ENCODE data around the gene UST. TPM values are rescaled to one million over a fixed set of nuclear protein-coding genes. Genes with fewer than 3 reads are reported as not detected.

The UST gene
- total and polyA plus RNA-seq, 9 of the 15 experiments (the other 6 are each of a cell fraction or from before 2014, with no cell fraction given) = 0.04 to 0.10 TPM; not detected in 7

DNA sequence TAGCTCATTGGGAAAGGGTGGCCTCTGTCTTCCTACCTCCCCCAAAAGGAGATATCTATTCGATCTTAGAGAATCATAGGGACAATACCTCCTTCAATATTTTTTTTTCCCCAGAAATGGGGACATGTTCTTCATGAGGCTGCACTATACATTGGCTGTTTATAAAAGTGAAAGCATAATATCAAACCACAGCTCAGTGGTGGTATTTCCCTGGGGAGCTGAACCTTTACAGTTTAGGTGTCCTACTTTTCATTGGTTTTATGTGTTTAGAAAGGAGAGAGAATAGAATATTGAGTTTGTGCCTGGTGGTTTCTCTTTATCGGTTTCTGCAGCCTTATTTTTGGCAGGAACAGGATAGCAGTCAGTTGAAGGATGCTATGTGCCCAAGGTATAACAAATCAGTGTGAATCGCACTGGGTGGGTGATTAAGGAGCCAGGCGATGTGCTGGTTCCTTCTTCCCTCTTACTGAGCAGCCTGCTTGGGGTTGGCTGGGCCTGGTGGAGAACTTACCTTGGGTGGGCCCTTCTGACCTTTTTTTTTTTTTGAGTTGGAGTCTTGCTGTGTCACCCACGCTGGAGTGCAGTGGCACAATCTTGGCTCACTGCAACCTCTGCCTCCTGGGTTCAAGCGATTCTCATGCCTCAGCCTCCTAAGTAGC lies 25.2 kb downstream of the UST start:
- Histone ChIP-seq H2AFZ (ENCODE audit: low read depth, low read length) (no peak overlapping the region), H4K20me1 (replicated peaks; ENCODE audit: control insufficient read depth, insufficient read depth, low read length) (no peaks in the 10 kb centered on the region), H3K36me3 (ENCODE audit: control insufficient read depth, insufficient read depth, low read length) (no peaks in the 10 kb centered on the region), H3K4me3 (no peak overlapping the region), H3K9ac (ENCODE audit: insufficient read depth in 1 of 2, low read depth in 2 of 2, low read length in 2 of 2) (no peak overlapping the region), H3K79me2 (ENCODE audit: control insufficient read depth, insufficient read depth, low read length) (no peaks in the 10 kb centered on the region), H3K27ac (ENCODE audit: extremely low read depth, low read depth, low read length) (no peak overlapping the region), H3K9me3 (replicated peaks; ENCODE audit: control insufficient read depth, insufficient read depth, low read depth, low read length) (no peaks in the 10 kb centered on the region), H3K27me3 (ENCODE audit: control insufficient read depth in 2 of 2, insufficient read depth in 2 of 2, low read length in 2 of 2) (peaks cover 11 to 23% of the 10 kb centered on the region in 2 experiments; a peak in 4 of 5 replicates), H3K4me2 (ENCODE audit: insufficient read depth, low read length) (no peak overlapping the region), H3K4me1 (replicated peaks in 1 of 2; ENCODE audit: control insufficient read depth in 2 of 2, insufficient read depth in 2 of 2, low read length in 2 of 2) (no peaks in the 10 kb centered on the region), H3K9me1 (ENCODE audit: control insufficient read depth, insufficient read depth, low read length) (no peaks in the 10 kb centered on the region)
- WGBS (ENCODE audit: insufficient coverage, low coverage, missing lambda C conversion rate) = 0% methylated on average over 6 of the region's 6 CpGs
- in situ Hi-C loops (cut with MboI) = no loop called here
- DNase-seq (ENCODE audit: extremely low read depth in 1 of 4, low spot score in 3 of 4) (no peak), ATAC-seq (no peak), FAIRE-seq (no peak)
- ChIA-PET CTCF (ENCODE audit: low intra/inter-chr PET ratio) (no interaction called here), POLR2A (interaction anchor here (1.3 kb wide), 1 partner anchor 11 kb away, joined by 3 read pairs; no protein-coding TSS in a partner anchor)
- no TSS peak for BruUV-seq (replicated peaks)
- intact Hi-C loops (cut with micrococcal nuclease) = no loop called here
- TF ChIP-seq TGIF2 (CRISPR knock-in tag; IDR thresholded peaks at IDR 0.05) (no peak), RHOXF2B (CRISPR knock-in tag; conservative IDR thresholded peaks at IDR 0.05) (no peak), RNF219 (CRISPR knock-in tag; IDR thresholded peaks at IDR 0.05) (no peak), ZNF274 (IDR thresholded peaks at IDR 0.05; ENCODE audit: borderline replicate concordance, low read depth, low read length) (no peak), LARP7 (IDR thresholded peaks at IDR 0.05) (no peak), ZNF57 (CRISPR knock-in tag; IDR thresholded peaks at IDR 0.05) (no peak), BCOR (IDR thresholded peaks at IDR 0.05) (no peak), CREM (IDR thresholded peaks at IDR 0.05; ENCODE audit: low read depth) (no peak)
- TF ChIP-seq, protein P1, sequence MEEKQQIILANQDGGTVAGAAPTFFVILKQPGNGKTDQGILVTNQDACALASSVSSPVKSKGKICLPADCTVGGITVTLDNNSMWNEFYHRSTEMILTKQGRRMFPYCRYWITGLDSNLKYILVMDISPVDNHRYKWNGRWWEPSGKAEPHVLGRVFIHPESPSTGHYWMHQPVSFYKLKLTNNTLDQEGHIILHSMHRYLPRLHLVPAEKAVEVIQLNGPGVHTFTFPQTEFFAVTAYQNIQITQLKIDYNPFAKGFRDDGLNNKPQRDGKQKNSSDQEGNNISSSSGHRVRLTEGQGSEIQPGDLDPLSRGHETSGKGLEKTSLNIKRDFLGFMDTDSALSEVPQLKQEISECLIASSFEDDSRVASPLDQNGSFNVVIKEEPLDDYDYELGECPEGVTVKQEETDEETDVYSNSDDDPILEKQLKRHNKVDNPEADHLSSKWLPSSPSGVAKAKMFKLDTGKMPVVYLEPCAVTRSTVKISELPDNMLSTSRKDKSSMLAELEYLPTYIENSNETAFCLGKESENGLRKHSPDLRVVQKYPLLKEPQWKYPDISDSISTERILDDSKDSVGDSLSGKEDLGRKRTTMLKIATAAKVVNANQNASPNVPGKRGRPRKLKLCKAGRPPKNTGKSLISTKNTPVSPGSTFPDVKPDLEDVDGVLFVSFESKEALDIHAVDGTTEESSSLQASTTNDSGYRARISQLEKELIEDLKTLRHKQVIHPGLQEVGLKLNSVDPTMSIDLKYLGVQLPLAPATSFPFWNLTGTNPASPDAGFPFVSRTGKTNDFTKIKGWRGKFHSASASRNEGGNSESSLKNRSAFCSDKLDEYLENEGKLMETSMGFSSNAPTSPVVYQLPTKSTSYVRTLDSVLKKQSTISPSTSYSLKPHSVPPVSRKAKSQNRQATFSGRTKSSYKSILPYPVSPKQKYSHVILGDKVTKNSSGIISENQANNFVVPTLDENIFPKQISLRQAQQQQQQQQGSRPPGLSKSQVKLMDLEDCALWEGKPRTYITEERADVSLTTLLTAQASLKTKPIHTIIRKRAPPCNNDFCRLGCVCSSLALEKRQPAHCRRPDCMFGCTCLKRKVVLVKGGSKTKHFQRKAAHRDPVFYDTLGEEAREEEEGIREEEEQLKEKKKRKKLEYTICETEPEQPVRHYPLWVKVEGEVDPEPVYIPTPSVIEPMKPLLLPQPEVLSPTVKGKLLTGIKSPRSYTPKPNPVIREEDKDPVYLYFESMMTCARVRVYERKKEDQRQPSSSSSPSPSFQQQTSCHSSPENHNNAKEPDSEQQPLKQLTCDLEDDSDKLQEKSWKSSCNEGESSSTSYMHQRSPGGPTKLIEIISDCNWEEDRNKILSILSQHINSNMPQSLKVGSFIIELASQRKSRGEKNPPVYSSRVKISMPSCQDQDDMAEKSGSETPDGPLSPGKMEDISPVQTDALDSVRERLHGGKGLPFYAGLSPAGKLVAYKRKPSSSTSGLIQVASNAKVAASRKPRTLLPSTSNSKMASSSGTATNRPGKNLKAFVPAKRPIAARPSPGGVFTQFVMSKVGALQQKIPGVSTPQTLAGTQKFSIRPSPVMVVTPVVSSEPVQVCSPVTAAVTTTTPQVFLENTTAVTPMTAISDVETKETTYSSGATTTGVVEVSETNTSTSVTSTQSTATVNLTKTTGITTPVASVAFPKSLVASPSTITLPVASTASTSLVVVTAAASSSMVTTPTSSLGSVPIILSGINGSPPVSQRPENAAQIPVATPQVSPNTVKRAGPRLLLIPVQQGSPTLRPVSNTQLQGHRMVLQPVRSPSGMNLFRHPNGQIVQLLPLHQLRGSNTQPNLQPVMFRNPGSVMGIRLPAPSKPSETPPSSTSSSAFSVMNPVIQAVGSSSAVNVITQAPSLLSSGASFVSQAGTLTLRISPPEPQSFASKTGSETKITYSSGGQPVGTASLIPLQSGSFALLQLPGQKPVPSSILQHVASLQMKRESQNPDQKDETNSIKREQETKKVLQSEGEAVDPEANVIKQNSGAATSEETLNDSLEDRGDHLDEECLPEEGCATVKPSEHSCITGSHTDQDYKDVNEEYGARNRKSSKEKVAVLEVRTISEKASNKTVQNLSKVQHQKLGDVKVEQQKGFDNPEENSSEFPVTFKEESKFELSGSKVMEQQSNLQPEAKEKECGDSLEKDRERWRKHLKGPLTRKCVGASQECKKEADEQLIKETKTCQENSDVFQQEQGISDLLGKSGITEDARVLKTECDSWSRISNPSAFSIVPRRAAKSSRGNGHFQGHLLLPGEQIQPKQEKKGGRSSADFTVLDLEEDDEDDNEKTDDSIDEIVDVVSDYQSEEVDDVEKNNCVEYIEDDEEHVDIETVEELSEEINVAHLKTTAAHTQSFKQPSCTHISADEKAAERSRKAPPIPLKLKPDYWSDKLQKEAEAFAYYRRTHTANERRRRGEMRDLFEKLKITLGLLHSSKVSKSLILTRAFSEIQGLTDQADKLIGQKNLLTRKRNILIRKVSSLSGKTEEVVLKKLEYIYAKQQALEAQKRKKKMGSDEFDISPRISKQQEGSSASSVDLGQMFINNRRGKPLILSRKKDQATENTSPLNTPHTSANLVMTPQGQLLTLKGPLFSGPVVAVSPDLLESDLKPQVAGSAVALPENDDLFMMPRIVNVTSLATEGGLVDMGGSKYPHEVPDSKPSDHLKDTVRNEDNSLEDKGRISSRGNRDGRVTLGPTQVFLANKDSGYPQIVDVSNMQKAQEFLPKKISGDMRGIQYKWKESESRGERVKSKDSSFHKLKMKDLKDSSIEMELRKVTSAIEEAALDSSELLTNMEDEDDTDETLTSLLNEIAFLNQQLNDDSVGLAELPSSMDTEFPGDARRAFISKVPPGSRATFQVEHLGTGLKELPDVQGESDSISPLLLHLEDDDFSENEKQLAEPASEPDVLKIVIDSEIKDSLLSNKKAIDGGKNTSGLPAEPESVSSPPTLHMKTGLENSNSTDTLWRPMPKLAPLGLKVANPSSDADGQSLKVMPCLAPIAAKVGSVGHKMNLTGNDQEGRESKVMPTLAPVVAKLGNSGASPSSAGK (IDR thresholded peaks at IDR 0.05) = no peak
